UCSD-AML1 (cell line): ENCODE results near the gene PARD3B.

Source experiments
- DNase-seq: peaks from one replicate; lab custom pipeline; 2025; ENCODE audit not compliant: unreplicated experiment; lab: John Stamatoyannopoulos, UW

Gene PARD3B

DNA sequence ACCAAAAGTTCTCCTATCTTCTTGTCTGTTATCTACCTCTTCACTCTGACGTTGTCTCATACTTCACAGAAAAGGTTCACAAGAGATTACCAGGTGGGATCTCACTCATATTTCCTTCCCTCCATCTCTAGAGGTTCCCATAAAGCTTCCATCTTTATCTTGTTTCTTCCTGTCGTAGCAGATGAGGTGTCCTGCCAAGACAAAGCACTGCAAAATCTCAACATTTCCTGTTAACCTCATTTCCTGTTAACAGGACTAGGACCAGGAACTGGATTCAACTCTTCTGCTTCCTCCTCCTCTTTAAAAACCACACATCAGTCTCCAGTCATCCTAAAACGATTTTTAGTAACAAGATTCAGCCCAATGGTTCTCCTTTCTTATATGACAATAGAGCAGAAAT lies 624.2 kb downstream of the PARD3B start:
- no peak for DNase-seq

DNA sequence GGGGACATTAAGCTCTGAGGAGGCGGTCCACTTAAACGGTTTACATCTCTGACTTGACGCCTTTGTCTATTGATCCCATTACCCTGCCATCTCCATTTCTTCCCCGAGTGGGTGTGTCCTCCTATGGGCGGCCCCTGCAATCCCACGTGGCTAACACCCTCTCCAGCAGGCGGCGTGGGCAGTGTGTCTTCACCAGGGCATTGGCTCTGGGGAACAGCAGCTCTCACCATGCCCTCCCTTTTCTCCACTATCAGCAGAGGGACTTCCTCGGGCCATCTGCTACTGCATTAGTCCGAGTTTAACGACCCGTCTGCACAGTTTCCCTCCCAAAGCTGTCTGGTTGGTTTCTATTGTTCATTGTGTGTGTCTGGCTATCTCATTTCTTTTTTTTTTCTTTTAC lies 625.1 kb downstream of the PARD3B start:
- no peak for DNase-seq

DNA sequence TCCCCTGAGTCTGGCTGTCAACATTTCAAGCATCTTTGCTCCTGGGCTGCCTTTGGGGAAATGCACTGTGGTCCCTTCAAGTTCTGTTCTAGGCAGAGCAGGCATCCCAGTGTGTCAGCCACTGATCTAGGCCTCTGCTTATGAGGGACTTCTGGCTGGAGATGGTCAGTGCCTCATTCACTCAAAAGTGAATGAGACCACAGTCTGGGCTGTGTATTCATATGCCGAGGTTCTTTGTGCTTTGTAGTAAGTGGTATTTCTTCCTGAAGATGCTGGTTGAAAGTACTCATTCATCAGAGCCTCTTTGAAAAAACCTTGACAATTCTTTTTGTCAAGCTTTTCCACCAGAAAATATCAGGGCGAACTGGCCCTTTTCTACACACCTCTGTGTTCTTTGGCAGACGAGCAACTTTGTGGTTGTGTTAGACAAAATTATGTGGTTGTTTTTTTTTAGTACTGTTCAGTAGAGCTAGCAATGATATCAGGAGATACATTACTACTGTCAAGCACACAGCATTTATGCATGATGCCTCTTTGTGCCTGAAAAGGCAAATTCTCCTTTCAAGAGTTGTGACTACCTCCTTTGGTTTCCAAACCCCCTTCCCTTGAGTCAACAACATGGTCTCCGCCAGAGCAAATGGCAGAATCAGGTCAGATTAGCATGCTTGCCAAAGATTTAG lies 626.1 kb downstream of the PARD3B start:
- no peak for DNase-seq

DNA sequence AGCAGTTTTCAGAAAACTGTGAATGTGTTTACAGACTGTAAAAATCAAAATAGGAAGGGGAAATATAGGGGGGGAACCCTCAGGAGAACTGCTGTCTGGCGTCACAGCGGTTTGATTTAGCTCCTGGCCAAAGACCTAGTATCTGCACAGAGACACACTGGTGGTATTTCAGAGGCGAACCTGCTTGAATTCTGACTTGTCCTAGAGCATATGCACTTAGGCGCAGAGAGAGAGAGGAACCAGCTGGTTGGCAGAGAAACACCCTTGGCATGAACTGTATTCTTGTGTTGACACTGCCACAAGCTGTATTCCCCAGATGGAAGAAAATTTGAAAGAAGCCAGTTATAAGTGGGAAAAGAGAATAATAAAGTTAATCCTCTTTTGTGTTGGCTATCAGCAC lies 630.6 kb downstream of the PARD3B start:
- DNase-seq, result no peak

DNA sequence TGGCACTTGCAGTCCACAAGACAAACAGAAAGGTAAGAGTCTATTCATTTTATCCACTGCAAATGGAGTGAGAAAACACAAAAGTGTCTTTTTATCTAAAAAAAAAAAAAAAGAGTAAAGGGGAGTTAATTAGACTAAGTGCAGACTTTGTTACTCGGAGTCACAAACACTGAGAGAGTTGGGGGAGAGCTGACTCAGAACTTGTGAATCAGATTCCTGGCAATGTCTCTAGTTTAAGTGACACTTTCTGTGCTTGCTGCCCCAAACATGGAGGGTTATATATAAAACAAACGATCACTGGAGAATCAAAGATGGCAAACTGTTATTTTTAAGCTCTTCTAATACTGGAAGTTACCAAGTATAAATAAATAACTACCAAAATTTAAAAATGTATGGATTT lies 631.3 kb downstream of the PARD3B start:
- no peak for DNase-seq

DNA sequence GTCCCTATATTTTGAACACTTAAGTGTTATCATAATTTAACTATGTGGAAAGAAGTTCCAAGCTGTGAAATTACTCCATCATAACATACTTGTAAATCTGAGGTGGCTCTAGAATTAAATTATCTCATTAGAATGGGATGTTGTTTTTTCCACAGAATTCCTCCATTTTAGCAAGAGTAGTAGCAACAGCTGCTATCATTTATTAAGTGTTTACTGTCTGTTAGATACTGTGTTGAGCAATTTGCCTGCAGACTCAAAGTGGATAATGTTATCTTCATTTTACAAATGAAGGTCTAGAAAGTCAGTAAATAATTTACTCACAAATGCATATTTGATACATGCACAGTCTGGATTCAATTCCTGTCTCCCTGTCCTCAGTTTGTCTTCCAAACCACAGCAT lies 632.3 kb downstream of the PARD3B start:
- no peak for DNase-seq

DNA sequence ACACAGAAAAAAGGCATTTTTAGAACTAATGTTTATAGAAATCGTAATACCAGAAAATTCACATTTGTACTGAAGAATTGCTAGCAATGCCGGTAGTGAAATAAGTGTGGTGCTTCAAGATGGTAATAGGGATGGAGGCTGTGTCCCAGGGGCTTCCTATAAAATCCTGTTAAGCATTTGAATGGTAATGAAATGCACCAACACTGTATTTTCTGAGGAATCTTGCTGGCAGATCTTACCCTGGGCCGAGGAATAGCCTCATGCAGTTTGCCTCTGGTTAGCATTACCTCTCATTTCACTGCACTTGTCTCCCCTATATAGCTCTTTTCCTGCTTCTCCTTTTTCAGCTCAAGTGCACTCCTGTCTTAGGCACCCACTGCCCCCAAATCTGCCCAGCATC lies 635.5 kb downstream of the PARD3B start:
- DNase-seq, result no peak

DNA sequence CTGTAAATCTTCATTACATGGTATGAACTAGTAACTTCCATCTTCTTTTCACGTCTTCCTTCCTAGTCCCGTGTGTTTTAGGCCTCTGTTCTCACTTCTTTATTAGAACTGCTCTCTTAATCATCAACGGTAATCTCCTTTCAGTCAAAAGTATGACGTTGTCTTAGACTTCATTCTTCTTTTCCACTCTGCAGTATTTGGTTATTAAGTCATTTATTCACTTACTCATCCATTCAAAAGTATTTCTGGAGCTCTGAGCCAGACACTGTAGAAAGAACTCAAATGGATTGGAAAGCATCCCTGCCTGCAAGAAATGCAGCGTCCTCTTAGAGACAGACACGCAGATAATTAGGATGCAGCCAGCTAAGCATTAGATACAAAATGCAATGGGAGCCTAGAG lies 642.5 kb downstream of the PARD3B start:
- no peak for DNase-seq

DNA sequence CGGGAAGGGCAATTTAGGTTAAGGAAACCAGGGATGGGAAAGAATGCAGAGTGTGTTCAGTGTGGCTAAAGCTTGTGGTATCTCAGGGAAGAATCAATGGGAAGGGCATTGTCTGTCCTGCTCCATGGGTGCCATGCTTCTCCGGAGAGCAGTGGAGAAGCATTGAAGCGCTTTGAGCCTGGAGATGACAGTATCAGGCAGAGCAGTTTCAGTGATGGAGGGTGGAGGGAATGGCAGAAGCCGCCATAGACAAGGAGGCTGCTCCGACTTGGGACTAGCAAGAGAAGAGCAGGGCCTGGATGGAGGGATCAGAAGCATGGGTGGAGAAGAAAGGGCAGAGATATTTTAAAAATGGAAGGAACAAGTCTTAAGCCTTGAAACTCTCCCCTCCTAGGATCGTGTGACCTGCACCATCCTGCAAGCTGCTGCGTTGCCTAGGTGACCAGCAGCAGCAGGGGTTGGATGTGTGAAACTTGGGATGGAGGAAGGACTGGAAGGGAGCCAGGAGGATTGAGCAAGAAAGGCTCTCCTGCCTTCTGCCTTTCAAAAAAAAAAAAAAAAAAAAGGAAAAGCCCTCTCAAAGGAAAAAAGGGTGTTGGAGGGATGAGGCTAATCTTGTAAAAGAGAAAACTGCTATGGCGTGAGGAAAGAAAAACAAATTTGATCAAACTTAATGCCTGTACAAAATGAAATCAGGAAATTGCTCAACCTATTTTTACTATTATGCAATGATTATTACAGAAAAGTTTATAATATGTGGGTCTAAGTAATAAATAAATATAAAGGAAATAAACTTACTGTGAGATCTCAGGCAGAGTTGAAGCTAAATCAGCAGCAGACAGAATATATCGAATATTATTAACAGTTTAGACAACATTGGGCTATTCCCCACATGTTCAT lies 643.2 kb downstream of the PARD3B start:
- no peak for DNase-seq

DNA sequence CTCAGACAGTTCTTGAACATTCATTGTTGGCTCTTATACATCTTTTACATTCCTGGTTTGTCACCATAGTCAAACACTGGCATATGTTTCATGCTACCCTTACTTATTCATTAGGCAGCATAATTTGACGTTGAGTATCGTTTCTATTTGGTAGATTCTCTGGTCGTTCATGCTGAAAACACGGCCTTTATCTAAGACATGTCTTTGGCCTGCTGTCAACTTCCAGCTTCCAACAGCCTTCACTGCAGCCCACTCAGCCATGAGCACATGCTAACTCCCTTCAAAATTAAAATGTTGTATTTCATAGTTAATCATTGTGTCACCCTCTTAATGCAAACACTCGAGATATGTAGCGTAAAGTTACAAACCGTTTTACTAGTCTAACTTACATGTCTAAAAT lies 644.0 kb downstream of the PARD3B start:
- no peak for DNase-seq

DNA sequence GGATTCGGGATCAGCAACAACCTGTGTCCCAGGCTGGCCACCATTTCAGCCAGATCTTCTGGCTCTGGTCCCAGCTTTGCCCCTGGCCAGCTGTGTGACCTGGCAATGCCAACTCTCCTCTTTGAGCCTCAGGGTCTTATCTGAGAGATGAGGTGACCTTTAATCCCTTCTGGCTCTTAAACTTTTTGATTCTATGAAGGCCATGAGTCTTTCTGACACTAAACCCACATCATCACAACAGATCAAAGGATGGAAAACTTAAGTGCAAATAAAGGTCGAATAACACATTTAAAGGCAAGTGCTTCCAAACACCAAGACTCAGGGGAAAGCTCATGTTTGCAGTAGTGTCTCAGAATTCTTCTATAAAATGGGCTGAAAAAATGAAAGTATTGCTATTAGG lies 645.3 kb downstream of the PARD3B start:
- no peak for DNase-seq

DNA sequence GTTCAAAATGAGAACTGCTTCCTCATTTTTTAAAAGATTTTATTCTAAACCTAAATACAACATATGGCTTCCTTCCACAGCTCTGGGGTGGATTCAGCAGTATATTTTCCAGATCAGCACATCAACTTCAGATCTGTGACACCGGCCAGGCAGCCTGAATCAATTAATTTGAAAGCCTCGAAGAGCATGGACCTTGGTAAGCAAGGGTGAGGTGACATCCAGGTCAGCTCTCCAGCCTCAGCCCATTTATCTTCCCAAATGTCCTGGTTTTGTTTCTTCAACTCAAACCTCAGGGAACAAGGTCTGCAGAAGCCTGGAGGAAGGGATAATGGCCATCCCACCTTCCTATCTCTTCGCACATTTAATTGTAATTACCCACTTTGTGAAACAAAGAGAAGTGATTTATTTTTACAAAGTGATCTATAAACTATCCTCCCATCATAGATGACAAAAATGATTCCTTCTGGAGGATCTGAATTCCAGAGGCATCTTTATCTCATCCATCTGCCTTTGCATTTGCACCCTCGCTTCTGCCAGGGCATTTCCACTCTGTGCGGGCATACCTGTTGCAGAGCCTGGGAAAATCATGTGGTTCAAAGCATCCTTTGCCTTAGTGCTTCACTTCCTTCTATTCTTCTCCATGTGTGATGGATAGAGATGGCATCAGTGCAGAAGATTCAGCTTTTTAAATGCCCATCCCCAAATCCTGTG lies 648.0 kb downstream of the PARD3B start:
- DNase-seq, result no peak

DNA sequence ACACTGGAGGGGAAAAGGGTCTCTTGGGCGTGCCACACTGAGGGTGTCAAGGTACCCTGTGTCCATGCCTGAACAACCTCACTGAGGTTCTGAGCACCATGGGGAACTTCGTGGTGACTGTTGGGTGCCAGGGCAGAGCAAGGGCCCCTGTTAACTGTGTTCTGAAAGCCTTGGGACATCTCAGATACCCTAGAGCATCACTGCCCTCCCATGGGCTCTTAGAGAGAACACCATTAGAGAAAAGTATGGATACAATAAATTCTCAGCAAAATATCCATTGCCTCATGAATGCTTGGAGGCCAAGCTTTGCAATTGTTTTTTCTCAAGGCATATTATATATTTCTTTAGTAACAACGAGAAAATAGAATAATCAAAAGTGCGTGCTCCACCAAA lies 648.6 kb downstream of the PARD3B start:
- no peak for DNase-seq

DNA sequence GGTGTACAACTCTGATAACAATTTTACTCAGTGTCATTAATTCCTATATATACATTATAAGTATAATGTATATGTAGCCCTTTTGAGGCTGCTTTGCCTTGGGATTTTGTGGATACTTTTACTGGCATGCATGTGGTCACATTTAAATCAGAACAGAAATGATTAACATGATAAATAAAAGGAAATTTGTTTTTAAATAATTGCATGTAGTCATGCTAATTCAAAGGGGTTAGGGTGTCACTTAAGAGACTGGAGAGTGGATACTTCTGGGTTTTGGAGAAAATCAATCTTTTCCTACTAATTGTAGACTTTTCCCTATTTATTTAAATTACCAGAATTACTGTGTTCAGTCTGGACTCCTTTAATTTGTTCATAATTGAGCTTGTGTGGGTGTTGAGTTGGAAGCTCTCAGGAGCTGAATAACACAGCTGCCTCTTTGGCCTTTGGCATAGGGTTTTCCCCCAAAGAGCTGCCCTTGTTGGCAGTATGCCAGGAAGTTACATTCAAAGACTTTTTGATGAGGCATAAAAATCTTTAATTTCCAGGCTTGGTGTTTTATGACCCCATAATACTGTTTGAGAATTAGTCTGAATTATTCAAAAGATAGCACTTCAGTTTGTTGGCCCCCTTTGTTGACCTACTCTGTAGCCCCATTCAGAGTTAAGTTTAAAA lies 652.3 kb downstream of the PARD3B start:
- DNase-seq, result no peak

DNA sequence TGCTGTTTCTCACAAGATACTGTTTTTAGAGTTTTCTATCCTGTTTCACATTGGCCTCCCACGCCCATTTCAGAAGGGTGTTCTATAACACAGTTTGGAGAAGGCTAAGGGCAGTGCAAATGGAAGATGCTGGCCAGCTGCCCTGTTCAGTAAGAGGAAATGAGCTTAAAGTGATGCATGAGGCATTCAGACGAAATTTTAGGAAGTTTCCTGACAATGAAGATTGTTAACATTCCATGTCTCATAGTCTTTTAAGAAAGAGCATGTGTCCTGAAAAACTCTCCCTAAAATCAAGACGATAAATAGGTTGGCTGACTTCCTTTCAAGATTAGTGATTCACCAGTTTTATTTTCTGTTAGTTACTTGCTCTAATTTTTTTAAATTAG lies 652.9 kb downstream of the PARD3B start:
- no peak for DNase-seq

DNA sequence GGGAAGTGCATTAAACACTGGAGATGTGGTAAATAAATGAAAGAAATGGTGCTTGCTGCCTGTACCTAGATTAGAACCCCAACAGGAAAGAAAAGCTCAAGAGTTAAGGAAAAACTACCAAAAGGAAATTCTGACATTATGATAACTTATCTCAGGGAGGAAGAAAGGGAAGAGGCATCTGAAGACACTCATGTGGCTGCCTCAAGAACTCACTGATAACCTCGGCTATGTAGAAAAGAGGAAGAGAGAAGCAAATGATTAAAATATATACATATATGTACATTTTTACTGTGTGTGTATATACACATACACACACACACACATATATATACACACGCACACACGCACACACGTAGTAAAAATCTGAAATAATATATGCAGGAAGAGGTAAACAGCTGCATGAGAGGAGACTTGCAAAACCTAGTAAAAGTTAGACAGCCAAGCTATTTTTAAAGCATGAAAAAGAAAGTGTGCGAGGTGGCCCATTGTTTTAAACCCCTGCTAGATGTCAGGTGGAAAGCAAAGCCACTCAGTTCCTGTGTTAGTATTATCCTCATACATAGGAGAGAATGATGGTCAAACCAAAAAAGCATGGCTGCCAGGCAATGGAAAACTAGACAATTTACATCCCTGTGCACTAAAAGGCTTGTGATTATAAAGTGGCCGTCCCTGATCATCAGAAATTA lies 654.0 kb downstream of the PARD3B start:
- no peak for DNase-seq

DNA sequence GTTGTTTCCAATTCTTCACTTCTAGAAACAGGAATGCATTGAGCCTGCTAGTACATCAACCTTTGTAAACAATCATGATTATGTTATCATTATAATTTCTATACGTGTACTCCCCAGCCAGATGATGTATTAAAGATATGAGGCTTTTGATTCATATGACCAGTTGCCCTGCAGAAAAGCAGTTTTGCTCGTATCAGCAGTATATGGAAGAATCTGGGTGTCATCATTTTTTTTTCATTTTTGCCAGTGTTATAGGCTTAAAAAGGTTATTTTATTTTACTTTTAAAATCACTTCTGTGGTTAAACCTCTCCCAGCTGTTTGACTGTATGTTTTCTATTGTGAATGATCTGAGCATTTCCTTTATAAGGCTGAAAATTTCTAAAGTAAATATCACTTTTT lies 665.2 kb downstream of the PARD3B start:
- no peak for DNase-seq

DNA sequence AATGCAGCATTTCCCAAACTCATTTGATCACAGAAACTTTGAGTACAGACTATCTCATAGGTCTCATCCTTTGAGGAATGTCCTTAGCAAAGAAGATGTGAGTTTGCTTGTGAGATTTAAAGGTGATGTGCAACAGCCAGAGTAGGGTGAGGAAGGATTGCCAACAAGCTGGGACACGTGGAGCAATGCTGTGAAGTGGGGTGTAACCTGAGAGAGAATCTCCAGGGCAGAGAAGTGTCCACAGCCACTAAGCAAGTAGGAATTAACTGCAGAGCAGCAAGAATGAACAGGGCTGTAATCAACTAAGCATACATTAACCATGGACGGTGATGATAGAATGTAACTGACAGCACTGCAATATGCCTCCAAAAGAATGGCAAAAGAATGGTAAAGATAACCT lies 667.1 kb downstream of the PARD3B start:
- no peak for DNase-seq

DNA sequence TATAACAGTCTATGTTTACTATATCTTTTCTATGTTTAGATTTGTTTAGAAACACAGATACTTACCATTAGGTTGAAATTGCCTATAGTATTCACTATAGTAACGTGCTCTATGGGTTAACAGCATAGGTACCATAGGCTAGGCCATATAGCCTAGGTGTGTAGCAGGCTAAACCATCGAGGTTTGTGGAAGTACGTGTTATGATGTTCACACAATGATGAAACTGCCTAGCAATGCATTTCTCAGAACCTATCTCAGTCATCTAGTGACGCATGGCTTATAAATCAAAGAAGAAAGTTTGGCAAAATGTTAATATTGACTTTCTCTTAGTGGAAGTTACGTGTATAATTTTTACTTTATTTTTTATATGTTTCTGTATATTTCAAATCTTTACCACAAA lies 670.8 kb downstream of the PARD3B start:
- DNase-seq, result no peak

DNA sequence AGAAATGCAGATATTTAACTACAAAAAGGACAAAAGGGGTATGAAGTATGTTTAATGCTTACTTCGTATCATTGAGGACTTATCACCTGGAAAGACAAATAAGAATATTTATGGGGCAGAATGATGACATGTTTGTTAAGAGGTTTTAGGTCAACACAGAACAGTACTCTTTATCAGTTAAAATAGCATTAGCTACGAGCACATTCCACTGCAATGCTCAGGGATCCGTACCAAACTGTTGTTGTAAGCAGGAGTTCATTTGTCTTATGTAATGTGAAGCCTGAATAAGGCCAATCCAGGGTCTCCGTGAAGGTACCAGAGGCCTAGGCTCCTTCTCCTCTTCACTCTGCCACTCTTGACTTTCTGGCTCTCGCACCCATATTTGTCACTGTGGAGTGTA lies 671.3 kb downstream of the PARD3B start:
- no peak for DNase-seq

DNA sequence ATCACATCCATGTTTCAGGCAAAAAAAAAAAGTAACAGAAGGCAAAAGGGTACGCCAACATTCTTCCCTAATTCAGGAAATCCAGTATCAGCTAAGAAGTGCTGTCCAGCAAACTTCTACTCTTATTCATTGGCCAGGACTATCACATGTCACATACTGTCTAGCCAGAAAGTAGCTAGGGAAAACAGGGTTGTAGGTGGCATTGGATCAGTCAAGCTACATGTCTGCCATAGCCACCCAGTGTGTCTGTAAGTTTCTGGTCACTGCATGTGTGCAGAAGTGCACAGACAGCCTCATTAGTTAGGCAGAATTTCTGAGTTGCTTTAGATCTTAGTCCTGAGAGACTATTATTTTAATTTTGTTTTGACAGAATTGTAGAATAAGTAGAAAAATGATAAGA lies 671.7 kb downstream of the PARD3B start:
- DNase-seq, result no peak
